NCI-H2081 treated with DMSO at 0.1 percent for 48 hours (cell line): ENCODE results near the gene IYD.

Source experiments
- DNase-seq: peaks from one replicate; lab custom pipeline; 2025; lab: John Stamatoyannopoulos, UW

The IYD gene

DNA sequence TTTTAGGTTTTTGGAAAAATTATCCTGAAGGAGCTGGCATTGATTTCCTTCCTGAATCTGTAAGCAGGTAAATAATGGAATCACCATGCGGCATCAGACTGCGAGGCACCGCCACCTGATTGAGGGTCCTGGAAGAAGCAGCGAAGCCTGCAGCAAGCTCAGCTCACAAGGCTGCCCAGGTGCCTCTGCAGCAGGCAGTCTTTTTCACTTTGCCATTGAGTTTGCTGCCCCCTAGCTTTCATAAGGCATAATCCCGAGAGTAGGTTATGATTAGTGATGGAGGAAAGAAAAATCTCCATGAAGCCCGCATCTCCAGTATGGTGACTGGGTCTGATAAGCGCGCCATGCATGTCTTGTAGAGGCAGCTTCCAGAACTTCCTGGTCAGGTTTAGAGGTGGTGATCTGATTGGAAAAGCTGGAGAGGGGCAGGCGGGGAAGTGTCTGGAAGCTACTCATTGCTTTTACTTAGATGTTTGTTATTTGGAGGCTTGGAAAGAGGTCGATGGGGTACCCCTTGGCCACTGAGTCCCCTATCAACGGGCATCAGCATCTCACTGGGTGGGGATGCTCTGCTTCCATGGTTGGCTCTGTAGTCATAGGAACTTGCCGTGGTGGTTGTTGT is 26.7 kb downstream of the IYD start:
- no peak for DNase-seq

DNA sequence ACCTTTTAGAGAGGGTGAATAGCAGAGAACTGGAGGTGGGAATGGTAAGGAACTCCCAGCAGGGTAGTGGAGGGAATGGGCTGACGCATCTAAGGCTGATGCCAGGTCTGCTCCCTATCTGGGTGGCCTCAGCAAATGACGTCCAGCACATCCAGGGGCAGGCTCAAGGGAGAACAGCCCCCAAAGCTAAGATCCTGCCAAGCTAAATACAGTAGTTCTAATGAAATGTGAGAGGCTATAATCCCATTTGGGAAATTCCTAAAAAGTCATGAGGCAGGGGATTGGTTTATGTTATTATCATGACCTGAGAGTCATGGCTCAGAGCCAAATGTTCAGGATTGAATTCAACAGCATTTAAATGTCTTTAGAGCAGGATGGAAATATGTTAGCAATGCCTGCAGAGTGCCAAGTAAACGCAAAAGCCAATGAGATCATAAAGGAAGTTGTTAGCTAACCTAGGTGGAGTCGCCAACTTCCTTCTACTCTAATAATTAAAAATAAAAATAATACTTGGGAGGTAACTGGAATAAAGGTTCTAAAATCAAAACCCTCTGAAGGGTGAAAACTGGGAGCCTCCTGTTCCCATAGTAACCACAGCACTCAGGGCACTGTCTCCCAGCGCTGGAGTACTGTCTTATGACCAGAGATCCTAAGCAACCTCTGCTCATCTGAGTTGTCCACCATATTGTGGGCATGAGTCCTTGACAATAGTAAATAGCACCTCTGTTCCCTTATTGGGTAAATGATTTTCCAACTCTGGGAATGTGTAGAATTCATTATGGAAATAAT is 34.8 kb downstream of the IYD start:
- no peak for DNase-seq

DNA sequence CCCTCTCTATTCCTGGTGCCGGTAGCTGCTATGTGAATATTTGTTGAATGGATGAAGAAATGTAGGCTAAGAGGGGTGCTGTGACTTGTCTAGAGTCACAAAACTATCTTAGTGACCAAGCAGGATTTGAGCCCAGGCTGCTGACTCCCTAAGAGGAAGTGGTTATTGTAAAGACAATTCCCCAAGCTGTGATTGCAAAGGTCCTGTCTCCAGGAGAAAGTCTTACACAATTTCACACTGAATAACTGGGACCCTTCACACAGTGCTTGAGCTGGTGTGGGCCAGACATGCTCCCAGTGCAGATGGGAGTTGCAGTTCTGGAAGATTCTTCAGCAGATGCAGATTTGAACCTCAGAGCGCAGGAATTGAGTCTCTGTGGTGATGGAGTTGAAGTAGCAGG is 38.1 kb downstream of the IYD start:
- DNase-seq, result no peak

DNA sequence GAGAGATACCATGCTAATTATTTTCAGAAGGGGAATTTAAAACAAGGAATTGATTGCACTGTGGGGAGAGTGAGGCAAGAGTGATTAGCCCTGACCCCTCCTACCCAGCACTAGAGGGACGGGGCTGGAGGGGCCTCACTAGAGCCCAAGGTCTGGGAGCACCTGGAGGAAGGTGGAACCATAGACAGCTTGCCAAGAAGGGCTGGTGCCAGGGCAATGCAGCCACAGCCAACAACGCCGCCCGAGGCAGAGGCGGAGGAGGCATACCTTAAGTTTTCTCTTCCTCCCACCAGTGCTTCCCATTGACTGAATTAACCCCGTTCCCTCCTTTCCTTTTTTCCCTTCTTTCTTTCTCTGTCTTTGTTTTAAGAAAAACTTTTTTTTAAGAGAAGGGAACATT is 40.0 kb downstream of the IYD start:
- no peak for DNase-seq

- no peak for DNase-seq
These were observed 40.8 kb downstream of the IYD start for GRCh38 chr6:150409576-150410066.

DNA sequence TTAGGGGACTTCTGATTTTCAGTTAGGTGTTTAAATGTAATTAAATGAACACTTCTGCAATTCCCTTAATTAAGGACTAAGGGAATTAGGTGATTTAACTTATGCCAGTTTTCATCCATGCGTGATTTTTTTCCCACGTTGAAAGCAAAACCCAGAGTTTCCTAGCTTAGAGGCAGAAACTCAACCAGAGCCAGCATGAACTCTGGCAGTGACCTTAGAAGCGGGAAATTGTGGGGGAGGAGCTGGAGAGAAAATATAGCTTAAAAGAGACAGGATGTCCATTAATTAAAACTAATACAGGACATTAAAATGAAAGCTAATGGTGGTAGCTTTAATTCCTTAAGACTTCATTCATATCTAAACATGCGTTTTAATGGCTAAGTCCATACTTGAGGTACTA is 41.6 kb downstream of the IYD start:
- no peak for DNase-seq

- DNase-seq, result no peak
These were observed 42.1 kb downstream of the IYD start for GRCh38 chr6:150410906-150411305.

GRCh38 chr6:150412221-150412620 is 43.4 kb downstream of the IYD start:
- no peak for DNase-seq

- no peak for DNase-seq
These were observed 44.4 kb downstream of the IYD start for GRCh38 chr6:150413198-150413597.

- DNase-seq, result no peak
These were observed 45.0 kb downstream of the IYD start for GRCh38 chr6:150413781-150414281.

GRCh38 chr6:150416128-150416527 is 47.3 kb downstream of the IYD start:
- DNase-seq, result no peak

GRCh38 chr6:150417250-150417649 is 48.4 kb downstream of the IYD start:
- DNase-seq, result no peak

DNA sequence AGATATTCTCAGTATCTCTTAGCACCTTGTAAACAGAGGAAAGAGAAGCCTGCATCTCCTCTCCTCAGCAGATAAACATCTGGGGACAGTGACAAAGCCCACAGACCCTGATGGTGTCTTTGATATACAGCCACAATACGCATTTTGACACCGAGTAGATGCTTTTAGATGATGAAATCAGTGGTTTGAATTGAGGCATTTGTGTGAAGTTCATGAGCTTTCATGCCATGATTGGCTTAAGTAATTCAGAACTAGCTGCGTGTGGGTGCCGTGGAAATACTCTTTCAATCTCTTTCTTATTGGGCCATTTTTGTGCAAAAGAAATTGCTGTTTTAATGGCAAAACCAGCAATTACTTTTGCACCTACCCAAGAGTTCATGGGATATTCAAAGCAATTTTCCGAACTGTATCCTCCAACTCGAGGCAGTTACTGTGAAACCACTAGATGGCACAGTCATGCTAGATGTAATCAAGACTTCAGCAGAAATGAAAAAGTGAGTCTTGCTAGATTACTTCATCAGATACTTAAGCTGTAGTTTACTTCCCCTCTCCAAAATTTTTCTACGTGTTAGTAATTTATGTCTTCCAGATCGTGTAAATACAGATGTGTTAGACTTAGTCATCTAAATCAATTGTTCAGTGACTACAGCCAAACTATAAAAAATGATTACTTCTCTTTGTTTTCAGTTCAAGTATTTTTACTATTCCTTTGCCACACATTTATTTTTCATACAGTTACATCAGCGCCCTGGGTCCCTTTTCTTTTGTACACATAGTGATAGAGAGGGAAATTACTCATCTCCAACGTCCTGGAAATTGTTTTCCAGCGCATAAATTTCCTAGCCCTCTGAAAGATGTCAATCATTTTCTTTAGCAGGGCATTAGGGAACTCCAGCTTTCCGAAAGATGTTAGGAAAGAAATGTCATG is 49.4 kb downstream of the IYD start:
- no peak for DNase-seq

GRCh38 chr6:150418827-150419594 is 50.2 kb downstream of the IYD start:
- no peak for DNase-seq

DNA sequence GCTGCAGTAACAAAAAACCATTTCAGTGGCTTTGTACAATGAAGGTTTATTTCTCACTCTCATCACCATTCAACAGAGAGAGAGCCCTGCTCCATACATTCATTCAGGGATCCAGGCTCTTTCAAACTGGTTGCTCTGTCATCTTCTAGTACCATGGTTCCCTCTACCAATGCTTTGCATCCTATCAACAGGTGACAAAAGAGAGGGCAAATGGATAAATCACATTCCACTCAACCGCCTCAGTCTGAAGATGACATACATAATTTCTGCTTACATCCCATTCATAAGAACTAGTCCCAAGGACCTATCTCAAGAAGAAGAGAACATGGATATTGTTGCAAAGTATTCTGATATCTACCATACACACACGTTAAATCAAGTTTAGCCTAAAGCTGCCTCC is 51.6 kb downstream of the IYD start:
- no peak for DNase-seq

DNA sequence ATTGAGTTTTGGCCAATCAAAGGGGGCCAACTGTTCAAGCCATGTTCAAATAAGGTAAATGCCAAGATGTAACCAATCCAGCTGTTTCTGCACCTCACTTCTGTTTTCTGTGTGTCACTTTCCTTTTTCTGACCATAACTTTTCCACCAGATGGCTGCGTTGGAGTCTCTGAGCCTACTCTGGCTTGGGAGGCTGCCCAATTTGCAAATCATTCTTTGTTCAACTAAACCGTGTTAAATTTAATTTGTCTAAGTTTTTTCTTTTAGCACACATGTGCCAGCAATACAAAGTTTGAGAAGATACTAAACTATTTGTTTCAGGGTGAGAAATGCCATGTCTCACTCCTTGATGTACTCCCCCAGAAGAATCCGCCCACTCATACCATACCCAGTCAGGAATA is 52.1 kb downstream of the IYD start:
- no peak for DNase-seq

- no peak for DNase-seq
These were observed 56.7 kb downstream of the IYD start for GRCh38 chr6:150425508-150425907.

- no peak for DNase-seq
These were observed 57.4 kb downstream of the IYD start for GRCh38 chr6:150426198-150426597.

DNA sequence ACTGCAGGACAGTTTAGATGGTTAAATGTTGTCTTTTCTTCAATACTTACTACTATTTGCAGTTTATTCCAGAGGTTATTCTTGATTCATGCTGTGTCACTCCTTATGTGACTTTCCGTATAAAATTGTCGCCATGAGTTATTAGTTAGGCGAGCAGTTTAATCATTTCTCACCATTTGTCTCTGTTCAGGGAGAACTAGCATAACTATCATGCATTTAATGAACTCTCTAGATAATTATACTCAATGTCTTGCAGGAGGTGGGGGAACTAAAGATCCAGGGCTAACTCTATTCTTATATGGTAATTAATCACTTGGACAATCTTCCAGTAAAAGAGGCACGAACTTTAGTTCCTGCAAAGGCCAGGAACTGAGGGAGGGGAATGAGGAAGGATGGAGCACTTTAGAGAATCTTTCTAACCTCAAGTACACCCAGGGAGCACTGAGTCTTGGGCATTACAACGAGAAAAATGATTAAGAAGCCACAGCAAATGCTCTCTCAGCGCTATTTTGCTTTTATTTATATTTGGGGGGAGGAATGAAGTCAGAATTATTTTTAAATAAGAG is 58.3 kb downstream of the IYD start:
- DNase-seq, result no peak

DNA sequence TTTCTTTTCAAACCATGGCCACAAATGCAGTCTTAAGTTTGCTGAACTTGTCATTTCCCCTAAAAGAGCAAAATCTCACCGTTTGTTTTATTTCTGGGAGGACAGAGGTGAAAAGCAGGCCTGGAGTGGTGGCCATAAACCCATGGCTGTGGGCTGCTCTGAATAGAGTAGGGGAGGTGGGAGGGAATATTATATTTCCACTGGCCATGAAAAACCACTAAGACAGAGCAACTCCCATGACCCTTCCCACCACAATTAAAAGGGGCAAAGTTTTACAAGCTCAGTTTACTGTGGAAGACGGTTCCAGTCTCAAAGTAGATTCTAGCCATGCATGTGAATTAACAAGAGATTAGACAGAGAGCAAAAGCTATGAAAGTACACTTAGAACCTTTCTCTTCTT is 59.0 kb downstream of the IYD start:
- no peak for DNase-seq

DNA sequence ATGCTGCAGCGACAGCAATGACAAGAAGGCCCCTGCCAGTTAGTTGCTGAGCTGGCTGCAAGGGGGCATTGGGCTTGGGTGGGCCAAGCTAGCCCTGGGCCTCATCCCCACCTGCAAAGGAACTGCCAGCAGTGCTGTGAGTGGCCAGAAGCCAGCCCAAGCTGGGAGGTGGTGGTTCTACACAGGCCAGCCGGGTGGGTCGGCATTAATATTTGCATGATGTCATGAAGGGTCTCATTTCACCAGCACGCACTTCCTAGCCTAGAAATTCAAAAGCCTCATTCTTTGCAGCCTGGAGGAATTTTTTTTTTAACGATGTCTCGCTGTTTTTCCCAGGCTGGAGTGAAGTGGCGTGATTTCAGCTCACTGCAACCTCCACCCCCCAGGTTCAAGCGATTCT is 62.0 kb downstream of the IYD start:
- DNase-seq, result no peak
